ENCODE measurements around the gene CPXM2. TPM values are rescaled to one million over a fixed set of nuclear protein-coding genes. Genes with fewer than 3 reads are reported as not detected.

The CPXM2 gene
- total RNA-seq, 2 donors from 2014 or later = 1.4 to 1.9 TPM

DNA sequence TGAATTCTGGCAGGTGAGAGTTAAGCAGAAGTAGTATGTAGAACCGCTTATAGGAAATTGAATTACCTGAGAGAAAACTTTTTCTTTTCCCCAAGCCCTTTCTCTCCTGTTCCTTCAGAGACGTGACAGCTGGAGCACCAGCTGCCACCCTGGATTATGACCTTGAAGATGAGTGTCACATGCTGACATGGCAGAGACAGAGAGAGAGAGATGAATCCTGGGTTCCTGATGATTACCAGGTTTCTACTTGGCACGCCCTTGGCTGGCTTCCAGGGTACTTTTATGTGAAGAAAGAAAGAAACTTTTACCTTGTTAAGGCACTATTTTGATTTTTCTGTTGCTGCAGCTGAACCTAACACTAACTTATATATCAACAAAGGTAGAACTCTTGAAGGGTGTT, 125.6 kb downstream of the CPXM2 start:
- Histone ChIP-seq H3K27ac (ENCODE audit: low read depth, low read length) (no peak overlapping the region), H3K9ac (ENCODE audit: extremely low read depth, low read length, poor library complexity, severe bottlenecking) (no peak overlapping the region), H3K27me3 (ENCODE audit: control insufficient read depth, insufficient read depth, low read length, poor library complexity, severe bottlenecking) (no peaks in the 10 kb centered on the region), H3K4me3 (ENCODE audit: low read length) (no peak overlapping the region), H3K9me3 (ENCODE audit: control insufficient read depth, low read length) (no peaks in the 10 kb centered on the region), H3K36me3 (ENCODE audit: control insufficient read depth, insufficient read depth, low read length) (no peaks in the 10 kb centered on the region), H3K4me1 (ENCODE audit: control insufficient read depth, insufficient read depth, low read length) (no peaks in the 10 kb centered on the region)
- Mint-ChIP-seq H3K9me3 (no peaks in the 10 kb centered on the region), H3K4me3 (no peak overlapping the region), H3K4me1 (no peaks in the 10 kb centered on the region), H3K36me3 (ENCODE audit: low read depth) (no peaks in the 10 kb centered on the region), H3K27me3 (ENCODE audit: insufficient read depth) (no peaks in the 10 kb centered on the region), H3K27ac (no peak overlapping the region)
- TF ChIP-seq, protein P1, sequence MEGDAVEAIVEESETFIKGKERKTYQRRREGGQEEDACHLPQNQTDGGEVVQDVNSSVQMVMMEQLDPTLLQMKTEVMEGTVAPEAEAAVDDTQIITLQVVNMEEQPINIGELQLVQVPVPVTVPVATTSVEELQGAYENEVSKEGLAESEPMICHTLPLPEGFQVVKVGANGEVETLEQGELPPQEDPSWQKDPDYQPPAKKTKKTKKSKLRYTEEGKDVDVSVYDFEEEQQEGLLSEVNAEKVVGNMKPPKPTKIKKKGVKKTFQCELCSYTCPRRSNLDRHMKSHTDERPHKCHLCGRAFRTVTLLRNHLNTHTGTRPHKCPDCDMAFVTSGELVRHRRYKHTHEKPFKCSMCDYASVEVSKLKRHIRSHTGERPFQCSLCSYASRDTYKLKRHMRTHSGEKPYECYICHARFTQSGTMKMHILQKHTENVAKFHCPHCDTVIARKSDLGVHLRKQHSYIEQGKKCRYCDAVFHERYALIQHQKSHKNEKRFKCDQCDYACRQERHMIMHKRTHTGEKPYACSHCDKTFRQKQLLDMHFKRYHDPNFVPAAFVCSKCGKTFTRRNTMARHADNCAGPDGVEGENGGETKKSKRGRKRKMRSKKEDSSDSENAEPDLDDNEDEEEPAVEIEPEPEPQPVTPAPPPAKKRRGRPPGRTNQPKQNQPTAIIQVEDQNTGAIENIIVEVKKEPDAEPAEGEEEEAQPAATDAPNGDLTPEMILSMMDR (conservative IDR thresholded peaks at IDR 0.05) = no peak
- 93 to 98% methylated on average over 2 to 3 of the region's 3 CpGs for WGBS, 2 experiments (ENCODE audit: insufficient coverage in 1 of 2, insufficient read length in 1 of 2)
- DNase-seq = no peak

DNA sequence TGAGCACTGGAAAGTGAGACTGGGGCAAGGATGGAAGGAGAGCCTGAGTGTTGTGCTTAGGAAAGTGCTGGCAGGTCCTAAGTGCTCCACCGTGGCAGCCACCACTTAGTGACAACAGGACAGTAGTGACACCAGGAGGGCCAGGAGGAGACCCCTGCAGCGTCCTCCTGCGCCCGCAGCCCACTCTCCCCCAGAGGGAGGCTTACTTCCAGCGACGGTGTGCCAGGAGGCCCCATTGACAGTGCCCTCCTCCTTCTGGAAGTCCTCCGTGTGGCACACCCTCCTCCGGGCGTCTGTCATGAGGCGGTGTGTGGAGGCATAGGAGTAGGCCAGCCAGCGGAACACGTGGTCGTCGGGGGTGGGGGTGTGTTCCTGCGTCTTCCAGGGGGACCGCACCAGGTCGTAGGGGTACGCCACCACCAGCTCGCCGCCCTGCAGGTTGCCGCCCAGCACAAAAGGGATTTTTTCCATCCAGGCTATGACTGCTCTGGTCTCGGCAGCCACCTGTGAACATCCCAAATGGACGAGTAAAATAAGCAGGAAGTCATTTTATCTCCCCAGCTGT, 129.9 kb downstream of the CPXM2 start:
- H3K9me3 Mint-ChIP-seq = no peaks in the 10 kb centered on the region
- H3K36me3 ChIP-seq (ENCODE audit: control insufficient read depth, insufficient read depth, low read length) = no peaks in the 10 kb centered on the region
- no peaks in the 10 kb centered on the region for H3K27me3 Mint-ChIP-seq (ENCODE audit: insufficient read depth)

DNA sequence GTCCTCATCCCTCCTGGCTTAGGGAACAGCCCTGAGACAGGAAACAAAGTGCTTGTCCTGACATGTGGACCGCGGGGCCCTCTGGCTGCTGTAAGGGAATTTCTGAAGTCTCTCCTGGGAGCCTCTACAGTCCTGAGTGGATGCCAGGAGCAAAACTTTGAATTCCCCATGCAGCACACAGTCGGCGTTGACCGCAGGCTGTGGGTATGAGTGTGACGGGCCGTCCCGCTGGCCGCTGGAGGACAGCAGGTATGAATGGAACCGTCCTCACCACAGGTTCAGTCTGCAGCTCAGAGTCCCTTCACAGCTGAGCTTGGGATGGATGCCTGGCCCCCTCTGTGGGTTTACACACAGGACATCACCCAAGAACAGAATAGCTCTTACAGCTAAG, 130.6 kb downstream of the CPXM2 start:
- WGBS, 2 experiments (ENCODE audit: insufficient coverage in 1 of 2, insufficient read length in 1 of 2) = 93 to 95% methylated on average over 10 of the region's 10 CpGs
- Histone ChIP-seq H3K27me3 (ENCODE audit: control insufficient read depth, insufficient read depth, low read length, poor library complexity, severe bottlenecking) (no peaks in the 10 kb centered on the region), H3K4me1 (ENCODE audit: control insufficient read depth, insufficient read depth, low read length) (no peaks in the 10 kb centered on the region), H3K9me3 (ENCODE audit: control insufficient read depth, low read length) (no peaks in the 10 kb centered on the region), H3K4me3 (ENCODE audit: low read length) (no peak overlapping the region), H3K9ac (ENCODE audit: extremely low read depth, low read length, poor library complexity, severe bottlenecking) (no peak overlapping the region), H3K27ac (ENCODE audit: low read depth, low read length) (no peak overlapping the region), H3K36me3 (ENCODE audit: control insufficient read depth, insufficient read depth, low read length) (no peaks in the 10 kb centered on the region)
- H3K4me1 Mint-ChIP-seq = no peaks in the 10 kb centered on the region
- peak; percentile 43 for DNase-seq
- H3K27me3 Mint-ChIP-seq (ENCODE audit: insufficient read depth) = no peaks in the 10 kb centered on the region
- no peaks in the 10 kb centered on the region for H3K36me3 Mint-ChIP-seq (ENCODE audit: low read depth)
- H3K27ac Mint-ChIP-seq = no peak overlapping the region
- H3K9me3 Mint-ChIP-seq = no peaks in the 10 kb centered on the region
- no peak overlapping the region for H3K4me3 Mint-ChIP-seq
- TF ChIP-seq, protein P1 (conservative IDR thresholded peaks at IDR 0.05) = no peak

More for the DNA sequence above, 129.9 kb downstream of the CPXM2 start:
- peak; percentile 44 for DNase-seq
- Mint-ChIP-seq H3K4me1 (no peaks in the 10 kb centered on the region), H3K4me3 (no peak overlapping the region), H3K36me3 (ENCODE audit: low read depth) (no peaks in the 10 kb centered on the region), H3K27ac (no peak overlapping the region)
- Histone ChIP-seq H3K4me3 (ENCODE audit: low read length) (no peak overlapping the region), H3K4me1 (ENCODE audit: control insufficient read depth, insufficient read depth, low read length) (no peaks in the 10 kb centered on the region), H3K9ac (ENCODE audit: extremely low read depth, low read length, poor library complexity, severe bottlenecking) (no peak overlapping the region), H3K27me3 (ENCODE audit: control insufficient read depth, insufficient read depth, low read length, poor library complexity, severe bottlenecking) (no peaks in the 10 kb centered on the region), H3K9me3 (ENCODE audit: control insufficient read depth, low read length) (no peaks in the 10 kb centered on the region), H3K27ac (ENCODE audit: low read depth, low read length) (no peak overlapping the region)
- TF ChIP-seq, protein P1 (conservative IDR thresholded peaks at IDR 0.05) = no peak
- WGBS, 2 experiments (ENCODE audit: insufficient coverage in 1 of 2, insufficient read length in 1 of 2) = 84 to 90% methylated on average over 11 to 23 of the region's 23 CpGs

Data from endodermal cell (in vitro differentiated cells).